Mucosa of descending colon (tissue), 3 donors: ENCODE data around the gene ABCG2. TPM values are rescaled to one million over a fixed set of nuclear protein-coding genes. Genes with fewer than 3 reads are reported as not detected.

Experiments
- ATAC-seq: fragments of 200-7000 bp; cut with Tn5 transposase; one replicate; pipeline ENCODE4 v1.9.1; 2020; ENCODE audit warnings: mild to moderate bottlenecking, moderate library complexity
- DNase-seq, 3 donors: peaks; one replicate each; pipeline ENCODE4 v3.0.0-alpha.2; 2020
- H3K36me3 ChIP-seq: fragments of 200-600 bp; one replicate; pipeline ENCODE4 v1.8.0; 2021; ENCODE audit warnings: low read depth, mild to moderate bottlenecking
- H3K4me1 ChIP-seq: fragments of 200-600 bp; one replicate; pipeline ENCODE4 v1.8.0; 2021; ENCODE audit warnings: low read depth, mild to moderate bottlenecking
- H3K4me3 ChIP-seq: fragments of 200-600 bp; one replicate; pipeline ENCODE4 v1.8.0; 2021; ENCODE audit warnings: mild to moderate bottlenecking
- H3K9me3 ChIP-seq: fragments of 200-600 bp; one replicate; pipeline ENCODE4 v1.8.0; 2021; ENCODE audit warnings: mild to moderate bottlenecking
- CTCF ChIP-seq: fragments of 200-600 bp; IDR thresholded peaks from one replicate; pipeline ENCODE4 v1.8.0; 2022; ENCODE audit warnings: antibody characterized with exemption, mild to moderate bottlenecking
- intact Hi-C, 2 donors: fragments of 100-400 bp; cut with DNase I in 1 of 2; cut with micrococcal nuclease in 1 of 2; formaldehyde crosslinking; loops; one replicate each; pipeline versions ENCODE4 v1.11.0 to v1.11.1; 2022; cut with DNase I, micrococcal nuclease
- total RNA-seq, 3 donors: library from RNA; stranded (reverse); fragmentation: NEBNext Ultra II Directional in 2 of 3; extraction: Animal tissue kit (Norgen Biotek cat#: 25700) in 2 of 3; gene quantifications; one replicate each; pipeline versions ENCODE4 v1.2.1 to v1.2.4, GENCODE V29; 2021 to 2023
- donor health status: DM: no; HTN: no; CAD: no; lungs with moderate emphysema.
- donor health status: DM: no; HTN: no; CAD: no.
- donor health status: DM: no; HTN: yes; CAD: no.

ABCG2 gene
- total RNA-seq, 3 donors from 2014 or later: 17.7 to 64.4 (median 59.4) TPM

- peak; percentile 68 for ATAC-seq
- Histone ChIP-seq H3K36me3 (no peaks in the 10 kb centered on the region), H3K4me3 (no peak overlapping the region), H3K9me3 (no peaks in the 10 kb centered on the region), H3K4me1 (peaks cover 6% of the 10 kb centered on the region)
- no peak for TF ChIP-seq CTCF
- intact Hi-C loops: no loop called here
- no peak for DNase-seq
Measured at GRCh38 chr4:88138561-88138960, 19.9 kb downstream of the ABCG2 start.

GRCh38 chr4:88137112-88137511 is 21.3 kb downstream of the ABCG2 start:
- Histone ChIP-seq H3K36me3 (no peaks in the 10 kb centered on the region), H3K9me3 (no peaks in the 10 kb centered on the region), H3K4me3 (no peak overlapping the region), H3K4me1 (peaks cover 6% of the 10 kb centered on the region)
- no peak for ATAC-seq
- intact Hi-C loops: no loop called here
- no peak for TF ChIP-seq CTCF
- DNase-seq: no peak

DNA sequence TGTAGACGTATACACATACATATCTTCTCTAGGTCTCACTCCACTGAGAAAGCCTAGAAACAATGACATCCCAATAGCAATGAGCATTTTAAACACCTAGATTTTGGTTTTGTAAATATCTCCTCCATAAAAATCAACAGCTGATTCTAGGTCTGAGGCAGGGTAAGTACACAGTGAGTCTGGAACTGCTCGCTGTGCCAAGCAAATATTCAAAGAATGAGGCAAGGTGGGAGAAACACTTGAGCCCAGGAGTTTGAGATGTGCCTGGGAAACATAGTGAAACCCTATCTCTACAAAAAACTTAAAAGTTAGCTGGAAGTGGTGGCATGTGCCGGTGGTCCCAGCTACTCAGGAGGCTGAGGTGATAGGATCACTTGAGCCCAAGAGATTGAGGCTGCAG is 22.2 kb downstream of the ABCG2 start:
- Histone ChIP-seq H3K4me1 (peaks cover 6% of the 10 kb centered on the region), H3K4me3 (no peak overlapping the region), H3K36me3 (no peaks in the 10 kb centered on the region), H3K9me3 (no peaks in the 10 kb centered on the region)
- DNase-seq (no peak), ATAC-seq (no peak)
- no peak for TF ChIP-seq CTCF
- intact Hi-C loops: no loop called here

- no peak for TF ChIP-seq CTCF
- Histone ChIP-seq H3K9me3 (no peaks in the 10 kb centered on the region), H3K36me3 (no peaks in the 10 kb centered on the region), H3K4me3 (no peak overlapping the region), H3K4me1 (peaks cover 6% of the 10 kb centered on the region)
- intact Hi-C loops: no loop called here
- DNase-seq: no peak
- no peak for ATAC-seq
Measured at GRCh38 chr4:88135356-88135663, 23.1 kb downstream of the ABCG2 start.

- TF ChIP-seq CTCF: no peak
- H3K4me1 ChIP-seq: peaks cover 6% of the 10 kb centered on the region
- intact Hi-C loops: no loop called here
- ATAC-seq (peak; percentile 96), DNase-seq (peak in 2 of 3 donors; percentile 46 to 68)
- no peak overlapping the region for H3K4me3 ChIP-seq
- H3K9me3 ChIP-seq: no peaks in the 10 kb centered on the region
- H3K36me3 ChIP-seq: no peaks in the 10 kb centered on the region
Measured at GRCh38 chr4:88134536-88135355, 23.7 kb downstream of the ABCG2 start.

DNA sequence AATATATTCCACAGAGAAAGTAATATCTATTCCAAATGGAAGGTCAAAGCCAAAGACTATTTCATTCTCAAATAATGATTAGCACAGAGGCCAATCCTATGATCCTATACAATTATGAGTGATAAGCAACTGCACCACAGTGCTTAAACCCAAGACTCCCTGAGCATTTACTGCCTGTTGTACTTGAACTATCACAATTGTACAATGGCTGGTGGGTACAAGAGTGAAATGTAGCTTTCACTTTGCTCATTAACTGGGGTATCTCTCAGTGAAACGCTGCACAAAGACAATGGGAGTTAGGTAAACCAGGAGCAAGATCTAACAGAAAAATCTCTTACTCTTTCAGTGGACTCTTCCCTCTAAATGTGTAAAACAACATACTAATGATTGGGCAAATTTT is 24.3 kb downstream of the ABCG2 start:
- Histone ChIP-seq H3K4me1 (peaks cover 6% of the 10 kb centered on the region), H3K36me3 (no peaks in the 10 kb centered on the region), H3K9me3 (no peaks in the 10 kb centered on the region), H3K4me3 (no peak overlapping the region)
- intact Hi-C loops: no loop called here
- no peak for DNase-seq
- no peak for TF ChIP-seq CTCF
- ATAC-seq: no peak
